Keratinocyte (primary cell): Measurements from ENCODE around the gene RAB3D. TPM values are rescaled to one million over a fixed set of nuclear protein-coding genes. Genes with fewer than 3 reads are reported as not detected.

Source experiments
- DNase-seq: peaks from one replicate; pipeline ENCODE4 v3.0.0-alpha.2; 2011; ENCODE audit warnings: low read depth, missing footprints, low spot score
- FAIRE-seq: peaks from 2 replicates; lab custom pipeline; 2011; peaks lifted over from hg19 to GRCh38; lab: Jason Lieb, UNC
- H2AFZ ChIP-seq: 2 replicates; pipeline ENCODE4 v1.6.0; 2012; ENCODE audit warnings: low read length, control low read depth, inconsistent platforms; ENCODE audit not compliant: control insufficient read depth
- H3K27ac ChIP-seq: 2 replicates; pipeline ENCODE4 v1.5.1; 2011; ENCODE audit warnings: low read length; ENCODE audit not compliant: control insufficient read depth, insufficient read depth
- H3K27me3 ChIP-seq: 3 replicates; pipeline ENCODE4 v1.6.0; 2011; ENCODE audit warnings: low read length; ENCODE audit not compliant: control insufficient read depth, insufficient read depth; ENCODE audit errors: extremely low read depth
- H3K36me3 ChIP-seq, 2 experiments: 2 replicates in 1 of 2; 3 replicates in 1 of 2; pipeline ENCODE4 v1.5.1; 2011; ENCODE audit warnings: low read length in 2 of 2, mild to moderate bottlenecking in 1 of 2; ENCODE audit not compliant: control insufficient read depth in 2 of 2, insufficient read depth in 2 of 2; ENCODE audit errors: extremely low read depth in 1 of 2
- H3K4me1 ChIP-seq: 3 replicates; pipeline ENCODE4 v1.5.1; 2011; ENCODE audit warnings: low read length; ENCODE audit not compliant: control insufficient read depth, insufficient read depth; ENCODE audit errors: extremely low read depth
- H3K4me2 ChIP-seq: 3 replicates; pipeline ENCODE4 v1.6.0; 2011; ENCODE audit warnings: low read depth, low read length; ENCODE audit not compliant: control insufficient read depth, insufficient read depth; ENCODE audit errors: extremely low read depth
- H3K4me3 ChIP-seq, 3 experiments: fragments of 200-600 bp in 1 of 3; sonication (generic) in 1 of 3; 2 replicates in 2 of 3; 3 replicates in 1 of 3; pipeline ENCODE4 v1.5.1; 2011 to 2016; ENCODE audit warnings: low read length in 3 of 3, mild to moderate bottlenecking in 3 of 3, control low read depth in 2 of 3, inconsistent platforms in 1 of 3, low read depth in 1 of 3, mixed read lengths in 1 of 3, mixed run types in 1 of 3, moderate library complexity in 1 of 3; ENCODE audit not compliant: control insufficient read depth in 2 of 3, insufficient read depth in 2 of 3; ENCODE audit errors: extremely low read depth in 1 of 3
- H3K79me2 ChIP-seq: 2 replicates; pipeline ENCODE4 v1.6.0; 2012; ENCODE audit warnings: low read length; ENCODE audit not compliant: control insufficient read depth, insufficient read depth
- H3K9ac ChIP-seq: 3 replicates; pipeline ENCODE4 v1.6.0; 2011; ENCODE audit warnings: low read length; ENCODE audit not compliant: control insufficient read depth, insufficient read depth; ENCODE audit errors: extremely low read depth
- H3K9me1 ChIP-seq: 3 replicates; pipeline ENCODE4 v1.6.0; 2011; ENCODE audit warnings: low read length; ENCODE audit not compliant: control insufficient read depth, insufficient read depth; ENCODE audit errors: extremely low read depth
- H3K9me3 ChIP-seq: 2 replicates; pipeline ENCODE4 v1.5.1; 2012; ENCODE audit warnings: low read depth, low read length; ENCODE audit not compliant: control insufficient read depth
- H4K20me1 ChIP-seq: 3 replicates; pipeline ENCODE4 v1.6.0; 2011; ENCODE audit warnings: low read length; ENCODE audit not compliant: control insufficient read depth, insufficient read depth; ENCODE audit errors: extremely low read depth
- CTCF ChIP-seq, 3 experiments: IDR thresholded peaks in 1 of 3; conservative IDR thresholded peaks in 1 of 3; optimal IDR thresholded peaks in 1 of 3; 2 replicates in 2 of 3; 3 replicates in 1 of 3; pipeline versions ENCODE3 to v1.5.1; 2011; ENCODE audit warnings: low read length in 3 of 3, mild to moderate bottlenecking in 3 of 3, moderate library complexity in 2 of 3, control low read depth in 1 of 3, inconsistent platforms in 1 of 3; ENCODE audit not compliant: insufficient read depth in 2 of 3; ENCODE audit errors: extremely low read depth in 1 of 3
- EZH2 ChIP-seq: IDR thresholded peaks from one replicate; pipeline ENCODE4 v1.6.1; 2012; ENCODE audit warnings: inconsistent platforms, mild to moderate bottlenecking, low read length, moderate library complexity
- dilution Hi-C: fragments of 300-500 bp; cut with MboI; formaldehyde crosslinking; loops from one replicate; pipeline ENCODE4 v1.7.0; 2020; ENCODE audit warnings: low sequenced_read_pairs; ENCODE audit not compliant: extremely low pct_ligation_motif_present
- polyA plus RNA-seq, 5 experiments: library from polyadenylated mRNA; depleted of rRNA in 3 of 5; stranded (reverse) in 3 of 5; stranded (forward) in 1 of 5; unstranded in 1 of 5; fragments of >200 nt; gene quantifications; 1 replicate in 1 of 5; 2 replicates in 3 of 5; 3 replicates in 1 of 5; pipeline versions ENCODE4 v1.2.1 to v1.2.3, GENCODE V29; 2011 to 2012; ENCODE audit warnings: missing spikeins in 2 of 5, low read depth in 1 of 5, low replicate concordance in 1 of 5

The RAB3D gene
- polyA plus RNA-seq, 1 donor (not counting 4 experiments of a cell fraction or from before 2014, with no cell fraction given): 63.1 TPM

GRCh38 chr19:11324748-11325389 is 14.6 kb downstream of the RAB3D start:
- Histone ChIP-seq H3K27ac (peak overlapping the region; percentile 10), H3K9me1 (peaks cover 5% of the 10 kb centered on the region), H3K4me1 (peaks cover 16% of the 10 kb centered on the region), H3K9me3 (no peaks in the 10 kb centered on the region), H3K4me2 (peak overlapping the region; percentile 61), H2AFZ (no peak overlapping the region), H3K4me3 (peak overlapping the region in 1 of 3 experiments; percentile 36), H4K20me1 (no peaks in the 10 kb centered on the region), H3K27me3 (no peaks in the 10 kb centered on the region), H3K36me3 (peaks cover 1 to 15% of the 10 kb centered on the region in 2 experiments), H3K9ac (no peak overlapping the region), H3K79me2 (no peaks in the 10 kb centered on the region)
- DNase-seq (no peak), FAIRE-seq (no peak)
- no peak for TF ChIP-seq CTCF (optimal IDR thresholded peaks at IDR 0.05 in 1 of 3, IDR thresholded peaks at IDR 0.05 in 1 of 3, conservative IDR thresholded peaks at IDR 0.05 in 1 of 3; ENCODE audit: extremely low read depth in 1 of 3, insufficient read depth in 2 of 3, low read length in 3 of 3)
- no peak for TF ChIP-seq EZH2
- dilution Hi-C loops: no loop called here

DNA sequence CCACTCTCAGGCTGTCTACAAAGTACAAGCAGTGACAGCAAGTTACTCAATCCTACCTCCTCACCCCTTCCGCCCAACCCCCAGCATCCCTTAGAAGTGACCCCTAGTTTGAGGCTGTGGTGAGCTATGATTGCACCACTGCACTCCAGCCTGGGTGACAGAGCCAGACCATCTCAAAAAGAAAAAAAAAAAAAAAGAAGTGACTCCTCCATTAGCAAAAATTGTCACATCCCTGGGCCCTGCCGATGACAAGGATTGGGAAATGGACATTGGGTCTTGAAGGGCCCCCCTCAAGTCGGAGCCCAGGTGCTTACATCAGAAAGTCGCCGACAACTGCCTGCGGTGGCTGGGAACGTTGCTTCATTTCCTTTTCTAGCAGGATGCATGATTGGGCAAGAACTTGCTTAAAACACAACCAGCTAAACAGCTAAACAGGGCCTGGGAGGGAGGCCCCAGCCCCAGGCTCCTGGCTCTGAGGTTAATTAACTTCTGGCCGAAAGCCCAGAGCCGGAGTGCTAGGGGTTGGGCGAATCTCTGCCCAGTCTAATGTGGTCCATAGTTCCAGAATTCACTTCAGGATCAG is 15.3 kb downstream of the RAB3D start:
- Histone ChIP-seq H3K27ac (peak overlapping the region; percentile 57), H3K4me1 (peaks cover 20% of the 10 kb centered on the region)
- dilution Hi-C loops: no loop called here

More for the DNA sequence above, 15.3 kb downstream of the RAB3D start:
- FAIRE-seq: peak; percentile 53
- Histone ChIP-seq H4K20me1 (no peaks in the 10 kb centered on the region), H2AFZ (no peak overlapping the region), H3K9me1 (peaks cover 5% of the 10 kb centered on the region), H3K27me3 (no peaks in the 10 kb centered on the region), H3K4me2 (peak overlapping the region; percentile 77), H3K36me3 (peaks cover 1 to 15% of the 10 kb centered on the region in 2 experiments), H3K4me3 (peak overlapping the region in 2 of 3 experiments; percentile 43 to 52), H3K79me2 (no peaks in the 10 kb centered on the region), H3K9me3 (no peaks in the 10 kb centered on the region), H3K9ac (peak overlapping the region; percentile 41)
- no peak for DNase-seq
- TF ChIP-seq EZH2 (no peak), CTCF (optimal IDR thresholded peaks at IDR 0.05 in 1 of 3, IDR thresholded peaks at IDR 0.05 in 1 of 3, conservative IDR thresholded peaks at IDR 0.05 in 1 of 3; ENCODE audit: extremely low read depth in 1 of 3, insufficient read depth in 2 of 3, low read length in 3 of 3) (no peak)
